ENCODE results near the gene CRELD2.

- TF ChIP-seq CTCF (IDR thresholded peaks at IDR 0.05; ENCODE audit: control extremely low read depth in 1 of 3, insufficient read depth in 1 of 3, low read depth in 1 of 3, low read length in 3 of 3) = no peak
- no peak for TF ChIP-seq RAD21 (IDR thresholded peaks at IDR 0.05 in 1 of 2, conservative IDR thresholded peaks at IDR 0.05 in 1 of 2; ENCODE audit: low read depth in 2 of 2, low read length in 2 of 2)
- TF ChIP-seq USF2 (IDR thresholded peaks at IDR 0.05; ENCODE audit: low read length) = no peak
- TF ChIP-seq EZH2 (IDR thresholded peaks at IDR 0.05; ENCODE audit: low read depth, low read length, severe bottlenecking) = no peak
- no peak for TF ChIP-seq EGR1 (IDR thresholded peaks at IDR 0.05; ENCODE audit: borderline replicate concordance, low read depth, low read length)
- no peak for TF ChIP-seq MAX (IDR thresholded peaks at IDR 0.05)
- no peak for TF ChIP-seq POLR2A (IDR thresholded peaks at IDR 0.05; ENCODE audit: control extremely low read depth in 1 of 2, low read depth in 2 of 2, low read length in 2 of 2)
- no peak for TF ChIP-seq PHF8 (conservative IDR thresholded peaks at IDR 0.05; ENCODE audit: low read depth, low read length)
- TF ChIP-seq RNF2 (IDR thresholded peaks at IDR 0.05; ENCODE audit: borderline replicate concordance, low read depth, low read length, missing control alignments, poor library complexity, severe bottlenecking) = no peak
- TF ChIP-seq JUN (IDR thresholded peaks at IDR 0.05; ENCODE audit: low read depth, low read length) = no peak
- no peak for TF ChIP-seq SUZ12 (IDR thresholded peaks at IDR 0.05; ENCODE audit: low read length)
- TF ChIP-seq EP300 (IDR thresholded peaks at IDR 0.05; ENCODE audit: borderline replicate concordance in 1 of 2, low read depth in 2 of 2, low read length in 2 of 2) = no peak
- no peak for TF ChIP-seq SIN3A (conservative IDR thresholded peaks at IDR 0.05 in 1 of 2, IDR thresholded peaks at IDR 0.05 in 1 of 2; ENCODE audit: low read depth in 1 of 2, low read length in 2 of 2)
Observed at GRCh38 chr22:49897015-49897684, 21.3 kb upstream of the CRELD2 start.
